ENCODE results near the gene SEMA3C. TPM values are rescaled to one million over a fixed set of nuclear protein-coding genes. Genes with fewer than 3 reads are reported as not detected.

SEMA3C gene
- total and polyA plus RNA-seq, 2 experiments from 2014 or later: 34.8 to 134 TPM

DNA sequence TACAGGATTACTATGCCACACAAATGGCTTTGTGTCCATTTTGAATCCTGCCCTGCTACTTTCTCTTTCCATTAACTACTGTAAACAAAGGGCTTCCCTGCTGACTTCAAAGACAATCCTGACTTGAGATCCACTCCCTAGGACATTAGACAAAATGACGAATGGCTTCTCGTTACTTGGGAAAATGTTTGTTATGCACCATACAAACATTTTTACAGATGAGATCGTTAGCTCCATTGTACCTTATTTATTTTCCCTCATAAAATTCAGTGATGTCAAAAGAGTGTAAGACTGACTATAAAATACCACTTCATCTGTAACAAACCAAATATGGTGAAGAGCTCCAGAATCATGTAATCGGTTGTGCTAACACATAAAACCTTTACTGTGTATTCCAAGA, 158.6 kb downstream of the SEMA3C start:
- Histone ChIP-seq H3K27me3 (no peaks in the 10 kb centered on the region), H3K9me3 (ENCODE audit: low read depth) (no peaks in the 10 kb centered on the region), H3K4me1 (ENCODE audit: insufficient read depth) (no peaks in the 10 kb centered on the region), H4K20me1 (ENCODE audit: insufficient read depth, poor library complexity, severe bottlenecking) (no peaks in the 10 kb centered on the region), H3K9me2 (replicated peaks; ENCODE audit: insufficient read depth) (no peaks in the 10 kb centered on the region), H2AFZ (no peak overlapping the region), H3K79me2 (no peaks in the 10 kb centered on the region), H3K4me3 (no peak overlapping the region), H3K4me2 (no peak overlapping the region), H3K36me3 (replicated peaks; ENCODE audit: insufficient read depth, low read depth) (no peaks in the 10 kb centered on the region), H3K27ac (no peak overlapping the region)
- 35% methylated on average over 4 of the region's 4 CpGs for WGBS (ENCODE audit: low lambda C conversion rate, missing lambda C conversion rate)
- TF ChIP-seq EZH2phosphoT487 (IDR thresholded peaks at IDR 0.05; ENCODE audit: low read depth, severe bottlenecking, unreplicated experiment) (no peak), EZH2 (IDR thresholded peaks at IDR 0.05; ENCODE audit: borderline replicate concordance) (no peak)
- TF ChIP-seq, protein P1, sequence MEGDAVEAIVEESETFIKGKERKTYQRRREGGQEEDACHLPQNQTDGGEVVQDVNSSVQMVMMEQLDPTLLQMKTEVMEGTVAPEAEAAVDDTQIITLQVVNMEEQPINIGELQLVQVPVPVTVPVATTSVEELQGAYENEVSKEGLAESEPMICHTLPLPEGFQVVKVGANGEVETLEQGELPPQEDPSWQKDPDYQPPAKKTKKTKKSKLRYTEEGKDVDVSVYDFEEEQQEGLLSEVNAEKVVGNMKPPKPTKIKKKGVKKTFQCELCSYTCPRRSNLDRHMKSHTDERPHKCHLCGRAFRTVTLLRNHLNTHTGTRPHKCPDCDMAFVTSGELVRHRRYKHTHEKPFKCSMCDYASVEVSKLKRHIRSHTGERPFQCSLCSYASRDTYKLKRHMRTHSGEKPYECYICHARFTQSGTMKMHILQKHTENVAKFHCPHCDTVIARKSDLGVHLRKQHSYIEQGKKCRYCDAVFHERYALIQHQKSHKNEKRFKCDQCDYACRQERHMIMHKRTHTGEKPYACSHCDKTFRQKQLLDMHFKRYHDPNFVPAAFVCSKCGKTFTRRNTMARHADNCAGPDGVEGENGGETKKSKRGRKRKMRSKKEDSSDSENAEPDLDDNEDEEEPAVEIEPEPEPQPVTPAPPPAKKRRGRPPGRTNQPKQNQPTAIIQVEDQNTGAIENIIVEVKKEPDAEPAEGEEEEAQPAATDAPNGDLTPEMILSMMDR (IDR thresholded peaks at IDR 0.05; ENCODE audit: poor library complexity): no peak
- DNase-seq (ENCODE audit: low spot score): no peak

DNA sequence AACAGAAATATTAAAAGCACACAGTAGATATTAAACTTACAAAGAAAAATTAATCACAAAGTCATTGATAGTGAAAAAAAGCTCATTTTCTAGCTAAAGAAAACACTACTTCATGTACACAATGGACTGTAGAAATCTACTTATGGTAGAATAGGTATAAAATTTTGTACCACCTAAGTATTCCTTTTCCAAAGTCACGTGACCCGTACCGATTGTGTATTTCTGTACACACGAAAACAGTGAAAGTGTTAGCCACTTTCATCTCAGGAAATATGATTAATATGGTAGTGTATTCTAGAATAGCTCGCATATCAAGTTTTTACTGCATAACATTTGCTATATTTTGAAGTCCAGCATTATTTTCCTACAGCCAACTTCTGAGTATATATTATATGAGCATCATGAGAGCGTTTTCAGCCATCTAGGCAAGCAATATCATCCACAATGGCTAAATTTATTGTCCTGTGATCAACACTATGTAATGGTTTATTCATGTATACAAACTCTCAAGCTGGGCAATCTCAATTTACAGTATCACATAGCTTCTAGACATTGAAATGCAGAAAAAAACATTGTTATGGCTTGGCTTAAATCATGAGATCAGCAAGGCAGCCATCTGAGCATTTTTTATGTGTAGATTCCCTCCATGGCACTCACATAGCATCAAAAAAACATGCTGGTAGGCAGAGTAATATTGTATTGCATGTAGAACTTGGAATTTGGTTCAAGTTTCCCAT, 165.7 kb downstream of the SEMA3C start:
- Histone ChIP-seq H2AFZ (no peak overlapping the region), H3K79me2 (no peaks in the 10 kb centered on the region), H3K9me3 (ENCODE audit: low read depth) (no peaks in the 10 kb centered on the region), H3K36me3 (replicated peaks; ENCODE audit: insufficient read depth, low read depth) (no peaks in the 10 kb centered on the region), H3K27ac (no peak overlapping the region), H3K4me3 (no peak overlapping the region), H3K9me2 (replicated peaks; ENCODE audit: insufficient read depth) (no peaks in the 10 kb centered on the region), H4K20me1 (ENCODE audit: insufficient read depth, poor library complexity, severe bottlenecking) (no peaks in the 10 kb centered on the region), H3K4me1 (ENCODE audit: insufficient read depth) (no peaks in the 10 kb centered on the region), H3K4me2 (no peak overlapping the region), H3K27me3 (no peaks in the 10 kb centered on the region)
- TF ChIP-seq, protein P1 (IDR thresholded peaks at IDR 0.05; ENCODE audit: poor library complexity): no peak
- TF ChIP-seq EZH2 (IDR thresholded peaks at IDR 0.05; ENCODE audit: borderline replicate concordance) (no peak), EZH2phosphoT487 (IDR thresholded peaks at IDR 0.05; ENCODE audit: low read depth, severe bottlenecking, unreplicated experiment) (no peak)
- WGBS (ENCODE audit: low lambda C conversion rate, missing lambda C conversion rate): 76% methylated on average over 6 of the region's 6 CpGs
- no peak for DNase-seq (ENCODE audit: low spot score)

DNA sequence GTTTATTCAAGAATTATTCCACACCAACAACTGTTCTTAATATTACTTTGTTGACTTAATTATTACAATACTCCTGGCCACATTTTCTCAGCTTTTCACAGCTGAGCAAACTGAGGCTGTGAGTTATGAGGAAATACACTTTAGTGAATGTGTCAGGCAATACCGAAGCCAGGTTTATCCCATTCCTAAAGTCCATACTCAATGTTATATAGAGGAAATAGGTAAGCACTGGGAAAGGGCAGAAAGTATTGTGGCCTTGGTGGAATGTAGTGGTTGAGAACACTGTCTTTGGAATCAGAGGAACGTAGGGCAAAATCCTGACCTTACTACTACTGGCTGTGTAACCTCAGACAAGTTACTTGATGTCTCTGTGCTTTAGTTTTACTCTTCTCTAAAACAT, 169.6 kb downstream of the SEMA3C start:
- H3K4me1 ChIP-seq (ENCODE audit: insufficient read depth): no peaks in the 10 kb centered on the region
- no peaks in the 10 kb centered on the region for H3K36me3 ChIP-seq (replicated peaks; ENCODE audit: insufficient read depth, low read depth)
- H3K9me3 ChIP-seq (ENCODE audit: low read depth): no peaks in the 10 kb centered on the region
- H2AFZ ChIP-seq: no peak overlapping the region
- H3K9me2 ChIP-seq (replicated peaks; ENCODE audit: insufficient read depth): no peaks in the 10 kb centered on the region
- no peak overlapping the region for H3K4me3 ChIP-seq
- H3K27me3 ChIP-seq: no peaks in the 10 kb centered on the region
- DNase-seq (ENCODE audit: low spot score): no peak
- no peak for TF ChIP-seq EZH2 (IDR thresholded peaks at IDR 0.05; ENCODE audit: borderline replicate concordance)
- TF ChIP-seq, protein P1 (IDR thresholded peaks at IDR 0.05; ENCODE audit: poor library complexity): no peak
- no peak for TF ChIP-seq EZH2phosphoT487 (IDR thresholded peaks at IDR 0.05; ENCODE audit: low read depth, severe bottlenecking, unreplicated experiment)
- H3K79me2 ChIP-seq: no peaks in the 10 kb centered on the region
- 79% methylated on average over 2 of the region's 2 CpGs for WGBS (ENCODE audit: low lambda C conversion rate, missing lambda C conversion rate)
- H4K20me1 ChIP-seq (ENCODE audit: insufficient read depth, poor library complexity, severe bottlenecking): no peaks in the 10 kb centered on the region
- no peak overlapping the region for H3K27ac ChIP-seq
- no peak overlapping the region for H3K4me2 ChIP-seq
